Upper lobe of right lung (tissue), 1 donor: ENCODE data around the gene CCNB3. TPM values are rescaled to one million over a fixed set of nuclear protein-coding genes. Genes with fewer than 3 reads are reported as not detected.

ENCODE experiments used
- ATAC-seq: fragments of 200-7000 bp; cut with Tn5 transposase; one replicate; pipeline ENCODE4 v1.9.1; 2020; ENCODE audit warnings: mild to moderate bottlenecking, moderate library complexity
- DNase-seq: peaks from one replicate; pipeline ENCODE4 v3.0.0-alpha.2; 2020
- H3K27ac ChIP-seq: fragments of 200-600 bp; one replicate; pipeline ENCODE4 v1.8.0; 2022
- H3K27me3 ChIP-seq: fragments of 200-600 bp; one replicate; pipeline ENCODE4 v1.8.0; 2022; ENCODE audit warnings: mild to moderate bottlenecking
- H3K36me3 ChIP-seq: fragments of 200-600 bp; one replicate; pipeline ENCODE4 v1.8.0; 2022
- H3K4me1 ChIP-seq: fragments of 200-600 bp; one replicate; pipeline ENCODE4 v1.8.0; 2022
- H3K4me3 ChIP-seq: fragments of 200-600 bp; one replicate; pipeline ENCODE4 v1.8.0; 2022; ENCODE audit warnings: mild to moderate bottlenecking
- H3K9me3 ChIP-seq: fragments of 200-600 bp; one replicate; pipeline ENCODE4 v1.8.0; 2022
- CTCF ChIP-seq: fragments of 200-600 bp; IDR thresholded peaks from one replicate; pipeline ENCODE4 v1.8.0; 2022; ENCODE audit warnings: antibody characterized with exemption
- intact Hi-C: fragments of 100-400 bp; cut with DNase I; formaldehyde crosslinking; loops from one replicate; pipeline ENCODE4 v1.11.0; 2022
- total RNA-seq: library from RNA; stranded (reverse); fragmentation: NEBNext Ultra II Directional; extraction: Animal tissue kit (Norgen Biotek cat#: 25700); gene quantifications from one replicate; pipeline ENCODE4 v1.2.1, GENCODE V29; 2021
- donor health status: DM: no; HTN: yes; CAD: no; lungs with severe emphysema.

Gene CCNB3
- total RNA-seq, 1 donor from 2014 or later, result 0.46 TPM

- Histone ChIP-seq H3K36me3 (no peaks in the 10 kb centered on the region), H3K27me3 (no peaks in the 10 kb centered on the region), H3K9me3 (no peaks in the 10 kb centered on the region), H3K4me1 (no peaks in the 10 kb centered on the region), H3K4me3 (no peak overlapping the region), H3K27ac (no peak overlapping the region)
- ATAC-seq, result no peak
- no peak for DNase-seq
- intact Hi-C loops, result no loop called here
- TF ChIP-seq CTCF, result no peak
These were observed 189.3 kb downstream of the CCNB3 start for GRCh38 chrX:50393902-50394301.

Other genes starting within 250 kb of the CCNB3 start
- gene AKAP4, start 3.8 kb upstream of the CCNB3 start, total RNA-seq, result not detected